Endothelial cell of umbilical vein (primary cell): ENCODE results near the gene MYBBP1A. TPM values are rescaled to one million over a fixed set of nuclear protein-coding genes. Genes with fewer than 3 reads are reported as not detected.
"Not testable (repeated sequence)": the region's sequence is repeated elsewhere in the genome, so short reads cannot be mapped to it uniquely, and the experiment has no call there.

ENCODE experiments used
- BruUV-seq: library from RNA; stranded (reverse); fragments of 400-500 nt; replicated peaks from 2 replicates; lab custom pipeline; 2021; lab: Mats Ljungman, UMichigan
- CTCF ChIA-PET: fragments of 300-600, 350-600 bp; sonication (Branson Sonifier 250); formaldehyde crosslinking; loops from one replicate; lab custom pipeline; 2021; ENCODE audit warnings: antibody characterized with exemption, inconsistent platforms; lab: Charles Lee
- POLR2A ChIA-PET: fragments of 300-600, 350-600 bp; sonication (Branson Sonifier 250); formaldehyde crosslinking; loops from one replicate; lab custom pipeline; 2021; ENCODE audit warnings: antibody characterized with exemption, inconsistent platforms; lab: Charles Lee
- DNase-seq: peaks from one replicate; pipeline ENCODE4 v3.0.0-alpha.2; 2011; ENCODE audit warnings: low read depth, low spot score
- FAIRE-seq: peaks from 2 replicates; lab custom pipeline; 2011; peaks lifted over from hg19 to GRCh38; lab: Jason Lieb, UNC
- H2AFZ ChIP-seq: 2 replicates; pipeline ENCODE4 v1.6.0; 2012; ENCODE audit warnings: low read depth, low read length, control low read depth, inconsistent platforms
- H3K27ac ChIP-seq: 2 replicates; pipeline ENCODE4 v1.5.1; 2011; ENCODE audit warnings: low read depth, mild to moderate bottlenecking, control low read depth, low read length, moderate library complexity; ENCODE audit not compliant: insufficient read depth
- H3K27me3 ChIP-seq, 2 experiments: 2 replicates each; pipeline versions ENCODE4 v1.6.0 to v1.6.1; 2011; ENCODE audit warnings: low read length in 2 of 2, mixed read lengths in 1 of 2; ENCODE audit not compliant: control insufficient read depth in 2 of 2, insufficient read depth in 2 of 2
- H3K36me3 ChIP-seq, 2 experiments: 2 replicates in 1 of 2; 3 replicates in 1 of 2; pipeline ENCODE4 v1.5.1; 2011; ENCODE audit warnings: low read length in 2 of 2, mild to moderate bottlenecking in 1 of 2, moderate library complexity in 1 of 2; ENCODE audit not compliant: control insufficient read depth in 2 of 2, insufficient read depth in 2 of 2; ENCODE audit errors: extremely low read depth in 1 of 2
- H3K4me1 ChIP-seq: 3 replicates; pipeline ENCODE4 v1.5.1; 2011; ENCODE audit warnings: mild to moderate bottlenecking, low read length; ENCODE audit not compliant: control insufficient read depth, insufficient read depth; ENCODE audit errors: extremely low read depth
- H3K4me2 ChIP-seq: 2 replicates; pipeline ENCODE4 v1.6.1; 2011; ENCODE audit warnings: low read length, control low read depth, mixed read lengths; ENCODE audit not compliant: insufficient read depth
- H3K4me3 ChIP-seq, 3 experiments: fragments of 200-600 bp in 1 of 3; sonication (generic), shearing (Covaris generic) in 1 of 3; replicated peaks in 1 of 3; 2 replicates each; pipeline ENCODE4 v1.5.1; 2011 to 2016; ENCODE audit warnings: control low read depth in 3 of 3, low read length in 3 of 3, mild to moderate bottlenecking in 2 of 3, inconsistent platforms in 1 of 3, low read depth in 1 of 3, moderate library complexity in 1 of 3; ENCODE audit not compliant: insufficient read depth in 1 of 3
- H3K79me2 ChIP-seq: 2 replicates; pipeline ENCODE4 v1.6.0; 2012; ENCODE audit warnings: low read length, inconsistent platforms; ENCODE audit not compliant: control insufficient read depth, insufficient read depth
- H3K9ac ChIP-seq: replicated peaks from 2 replicates; pipeline ENCODE3; 2011; ENCODE audit warnings: low read length, control low read depth; ENCODE audit not compliant: insufficient read depth; ENCODE audit errors: extremely low read depth
- H3K9me1 ChIP-seq: replicated peaks from 3 replicates; pipeline ENCODE4 v1.6.0; 2011; ENCODE audit warnings: mild to moderate bottlenecking, low read length; ENCODE audit not compliant: control insufficient read depth, insufficient read depth; ENCODE audit errors: extremely low read depth
- H3K9me3 ChIP-seq: replicated peaks from 2 replicates; pipeline ENCODE4 v1.5.1; 2012; ENCODE audit warnings: low read length, inconsistent platforms; ENCODE audit not compliant: control insufficient read depth, insufficient read depth
- H4K20me1 ChIP-seq: replicated peaks from 2 replicates; pipeline ENCODE3; 2011; ENCODE audit warnings: mild to moderate bottlenecking, low read length; ENCODE audit not compliant: control insufficient read depth, insufficient read depth; ENCODE audit errors: extremely low read depth
- EZH2 ChIP-seq: IDR thresholded peaks from 2 replicates; pipeline ENCODE4 v1.6.1; 2012; ENCODE audit warnings: borderline replicate concordance, low read depth, mild to moderate bottlenecking, moderate library complexity, low read length, inconsistent platforms; ENCODE audit not compliant: severe bottlenecking
- FOS ChIP-seq: IDR thresholded peaks from 2 replicates; pipeline ENCODE4 v1.6.1; 2011; ENCODE audit warnings: mild to moderate bottlenecking, low read length, moderate library complexity, borderline replicate concordance; ENCODE audit not compliant: insufficient read depth
- GATA2 ChIP-seq: IDR thresholded peaks from 2 replicates; pipeline ENCODE4 v1.7.0; 2011; ENCODE audit warnings: low read depth, mild to moderate bottlenecking, moderate library complexity, mixed read lengths, low read length; ENCODE audit not compliant: insufficient read length, insufficient read depth
- JUN ChIP-seq: IDR thresholded peaks from 2 replicates; pipeline ENCODE4 v1.6.1; 2011; ENCODE audit warnings: borderline replicate concordance, low read depth; ENCODE audit not compliant: insufficient read length, insufficient read depth
- MYC ChIP-seq: IDR thresholded peaks from one replicate; pipeline ENCODE4 v1.6.1; 2011; ENCODE audit warnings: mild to moderate bottlenecking, low read depth, low read length
- POLR2A ChIP-seq: IDR thresholded peaks from 2 replicates; pipeline ENCODE4 v1.6.1; 2012; ENCODE audit warnings: low read depth, mild to moderate bottlenecking, control low read depth, low read length
- POLR2AphosphoS5 ChIP-seq: IDR thresholded peaks from 2 replicates; pipeline ENCODE4 v1.6.1; 2012; ENCODE audit warnings: low read depth, mild to moderate bottlenecking, control low read depth, low read length, moderate library complexity; ENCODE audit not compliant: insufficient read depth
- dilution Hi-C: fragments of 300-500 bp; cut with MboI; formaldehyde crosslinking; loops from one replicate; pipeline ENCODE4 v1.15.0; 2019; ENCODE audit warnings: low sequenced_read_pairs; ENCODE audit not compliant: extremely low pct_ligation_motif_present
- intact Hi-C: fragments of 100-400 bp; cut with micrococcal nuclease; formaldehyde crosslinking; loops from one replicate; pipeline ENCODE4 v1.10.0; 2022
- polyA plus RNA-seq, 4 experiments: library from polyadenylated mRNA; depleted of rRNA in 3 of 4; stranded (reverse) in 3 of 4; unstranded in 1 of 4; fragments of >200 nt; gene quantifications; 2 replicates each; pipeline versions ENCODE4 v1.2.1 to v1.2.3, GENCODE V29; 2011 to 2012; ENCODE audit warnings: missing spikeins in 1 of 4
- total RNA-seq: library from RNA; stranded (reverse); gene quantifications from 2 replicates; pipeline ENCODE4 v1.2.3, GENCODE V29; 2021
- TF ChIP-seq, protein P1 (sequence below): IDR thresholded peaks from 2 replicates; pipeline ENCODE4 v1.6.1; 2011; ENCODE audit not compliant: insufficient read depth, insufficient read length
- TF ChIP-seq, protein P2 (sequence below), 2 donors: IDR thresholded peaks; 1 replicate in 1 of 2; 2 replicates in 1 of 2; pipeline ENCODE4 v1.5.1; 2011; ENCODE audit warnings: low read length in 2 of 2, mild to moderate bottlenecking in 2 of 2, moderate library complexity in 2 of 2, control low read depth in 1 of 2, inconsistent platforms in 1 of 2, low read depth in 1 of 2; ENCODE audit not compliant: insufficient read depth in 1 of 2; ENCODE audit errors: extremely low read depth in 1 of 2

The MYBBP1A gene
- total and polyA plus RNA-seq, 2 donors (not counting 3 experiments of a cell fraction or from before 2014, with no cell fraction given) = 26.8 to 79.2 TPM

DNA sequence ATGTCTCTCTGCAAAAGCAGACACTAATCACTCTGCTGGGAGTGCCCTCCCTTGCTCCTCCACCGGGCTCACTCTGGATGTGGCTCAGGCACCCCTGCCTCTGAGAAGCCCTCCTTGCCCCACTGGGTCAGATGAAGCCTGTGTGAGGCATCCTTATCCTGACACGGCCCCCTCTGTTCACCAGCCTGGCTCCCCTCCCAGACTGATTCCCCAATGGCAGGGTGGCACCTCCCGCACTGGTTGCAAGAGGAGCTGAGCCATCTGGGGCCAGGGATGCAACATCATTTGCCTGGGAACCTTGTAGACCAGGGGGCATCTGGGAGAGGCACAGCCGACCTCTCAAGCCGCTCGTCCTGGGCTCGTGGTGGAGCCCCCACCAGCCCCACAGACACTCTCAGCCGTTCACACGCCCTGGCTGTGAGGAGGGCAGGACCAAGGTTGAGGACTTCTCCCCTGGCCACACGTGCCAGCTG, 35.8 kb upstream of the MYBBP1A start:
- no peaks in the 10 kb centered on the region for H3K4me1 ChIP-seq
- no peak overlapping the region for H3K27ac ChIP-seq
- POLR2A ChIA-PET = interaction anchor here (0.6 kb wide), 1 partner anchor 250 kb away, joined by 3 read pairs; no protein-coding TSS in a partner anchor
- no peaks in the 10 kb centered on the region for H3K9me3 ChIP-seq
- H3K36me3 ChIP-seq = no peaks in the 10 kb centered on the region
- no peak overlapping the region for H3K9ac ChIP-seq
- dilution Hi-C loops = no loop called here
- CTCF ChIA-PET = interaction anchor here (1.8 kb wide), 1 partner anchor 24 kb away, joined by 12 read pairs; no protein-coding TSS in a partner anchor
- H2AFZ ChIP-seq = no peak overlapping the region
- H4K20me1 ChIP-seq = no peaks in the 10 kb centered on the region
- intact Hi-C loops = no loop called here
- no peak overlapping the region for H3K4me2 ChIP-seq
- no peak overlapping the region for H3K4me3 ChIP-seq
- H3K9me1 ChIP-seq = no peaks in the 10 kb centered on the region
- H3K79me2 ChIP-seq = no peaks in the 10 kb centered on the region
- TF ChIP-seq, protein P1, sequence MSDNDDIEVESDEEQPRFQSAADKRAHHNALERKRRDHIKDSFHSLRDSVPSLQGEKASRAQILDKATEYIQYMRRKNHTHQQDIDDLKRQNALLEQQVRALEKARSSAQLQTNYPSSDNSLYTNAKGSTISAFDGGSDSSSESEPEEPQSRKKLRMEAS = no peak
- TF ChIP-seq MYC (no peak), POLR2AphosphoS5 (no peak), POLR2A (no peak), GATA2 (no peak), FOS (no peak), EZH2 (no peak), JUN (no peak)
- TF ChIP-seq, protein P2, sequence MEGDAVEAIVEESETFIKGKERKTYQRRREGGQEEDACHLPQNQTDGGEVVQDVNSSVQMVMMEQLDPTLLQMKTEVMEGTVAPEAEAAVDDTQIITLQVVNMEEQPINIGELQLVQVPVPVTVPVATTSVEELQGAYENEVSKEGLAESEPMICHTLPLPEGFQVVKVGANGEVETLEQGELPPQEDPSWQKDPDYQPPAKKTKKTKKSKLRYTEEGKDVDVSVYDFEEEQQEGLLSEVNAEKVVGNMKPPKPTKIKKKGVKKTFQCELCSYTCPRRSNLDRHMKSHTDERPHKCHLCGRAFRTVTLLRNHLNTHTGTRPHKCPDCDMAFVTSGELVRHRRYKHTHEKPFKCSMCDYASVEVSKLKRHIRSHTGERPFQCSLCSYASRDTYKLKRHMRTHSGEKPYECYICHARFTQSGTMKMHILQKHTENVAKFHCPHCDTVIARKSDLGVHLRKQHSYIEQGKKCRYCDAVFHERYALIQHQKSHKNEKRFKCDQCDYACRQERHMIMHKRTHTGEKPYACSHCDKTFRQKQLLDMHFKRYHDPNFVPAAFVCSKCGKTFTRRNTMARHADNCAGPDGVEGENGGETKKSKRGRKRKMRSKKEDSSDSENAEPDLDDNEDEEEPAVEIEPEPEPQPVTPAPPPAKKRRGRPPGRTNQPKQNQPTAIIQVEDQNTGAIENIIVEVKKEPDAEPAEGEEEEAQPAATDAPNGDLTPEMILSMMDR (IDR thresholded peaks at IDR 0.05; ENCODE audit: extremely low read depth in 1 of 2, insufficient read depth in 1 of 2, low read depth in 1 of 2, low read length in 2 of 2) = no peak
- peaks cover 5 to 8% of the 10 kb centered on the region in 2 experiments for H3K27me3 ChIP-seq
- DNase-seq (no peak), FAIRE-seq (no peak)
- BruUV-seq = no TSS peak

DNA sequence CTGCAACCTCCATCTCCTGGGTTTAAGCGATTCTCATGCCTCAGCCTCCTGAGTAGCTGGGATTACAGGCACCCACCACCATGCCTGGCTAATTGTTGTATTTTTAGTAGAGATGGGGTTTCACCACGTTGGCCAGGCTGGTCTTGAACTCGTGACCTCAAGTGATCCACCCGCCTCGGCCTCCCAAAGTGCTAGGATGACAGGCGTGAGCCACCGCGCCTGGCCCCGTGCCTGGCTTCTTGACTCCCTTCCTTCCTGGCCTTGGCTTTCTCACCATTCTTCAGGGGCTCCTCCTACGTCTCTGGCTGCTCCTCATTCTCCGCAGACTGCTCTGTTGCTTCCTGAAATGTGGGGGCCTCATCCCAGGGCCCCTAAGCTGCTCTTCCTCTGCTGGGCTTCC, 34.9 kb upstream of the MYBBP1A start:
- BruUV-seq, H3K9ac ChIP-seq, intact Hi-C loops, H4K20me1 ChIP-seq, dilution Hi-C loops, H3K9me3 ChIP-seq, POLR2A ChIA-PET, H3K27ac ChIP-seq, H3K36me3 ChIP-seq, DNase-seq, H3K9me1 ChIP-seq, H3K4me2 ChIP-seq, H3K79me2 ChIP-seq, H3K4me3 ChIP-seq, FAIRE-seq, H3K4me1 ChIP-seq, H2AFZ ChIP-seq: not testable (repeated sequence)
- CTCF ChIA-PET = interaction anchor here (1.8 kb wide), 1 partner anchor 23 kb away, joined by 12 read pairs; no protein-coding TSS in a partner anchor
- peaks cover 11 to 12% of the 10 kb centered on the region in 2 experiments for H3K27me3 ChIP-seq
